Sigmoid colon (tissue), 7 donors: ENCODE results near the gene ITPR1. TPM values are rescaled to one million over a fixed set of nuclear protein-coding genes. Genes with fewer than 3 reads are reported as not detected.

Experiments used
- DNase-seq: peaks from one replicate; pipeline ENCODE4 v3.0.0-alpha.2; 2019
- H3K27ac ChIP-seq, 4 donors: fragments of 200-600 bp; sonication (generic); one replicate each; pipeline ENCODE4 v1.5.1; 2016 to 2019; ENCODE audit warnings: mild to moderate bottlenecking in 1 of 4
- H3K27me3 ChIP-seq, 3 donors: fragments of 200-600 bp; sonication (generic); one replicate each; pipeline ENCODE4 v1.5.1; 2019; ENCODE audit warnings: mild to moderate bottlenecking in 1 of 3
- H3K36me3 ChIP-seq, 4 donors: fragments of 200-600 bp; sonication (generic); one replicate each; pipeline ENCODE4 v1.5.1; 2016 to 2019
- H3K4me1 ChIP-seq, 4 donors: fragments of 200-600 bp; sonication (generic); one replicate each; pipeline ENCODE4 v1.5.1; 2017 to 2019
- H3K4me3 ChIP-seq, 4 donors: fragments of 200-600 bp; sonication (generic); one replicate each; pipeline ENCODE4 v1.5.1; 2017 to 2019; ENCODE audit warnings: mild to moderate bottlenecking in 2 of 4, moderate library complexity in 1 of 4
- H3K9me3 ChIP-seq, 4 donors: fragments of 200-600 bp in 3 of 4; sonication (generic) in 3 of 4; one replicate each; pipeline versions ENCODE4 v1.5.1 to v1.6.1; 2013 to 2019
- EP300 ChIP-seq, 4 donors: sonication (generic); formaldehyde crosslinking; IDR thresholded peaks; one replicate each; pipeline ENCODE4 v1.6.1; 2017; ENCODE audit warnings: antibody characterized with exemption in 4 of 4
- POLR2A ChIP-seq, 2 donors: fragments of 450-650 bp; IDR thresholded peaks; one replicate each; pipeline ENCODE4 v1.6.1; 2016; ENCODE audit warnings: antibody characterized with exemption in 2 of 2, mild to moderate bottlenecking in 2 of 2, moderate library complexity in 2 of 2
- POLR2AphosphoS5 ChIP-seq, 4 donors: sonication (generic); formaldehyde crosslinking; IDR thresholded peaks; one replicate each; pipeline ENCODE4 v1.6.1; 2017; ENCODE audit warnings: antibody characterized with exemption in 4 of 4
- WGBS, 2 donors: extraction: QIAGEN DNeasy Blood & Tissue Kit; methylation state at CpG; one replicate each; pipeline ENCODE4 v1.1.7; 2013; 5-methylcytosine and 5-hydroxymethylcytosine counted together
- intact Hi-C: fragments of 100-400 bp; cut with DNase I; formaldehyde crosslinking; loops from one replicate; pipeline ENCODE4 v1.15.1; 2023
- polyA plus RNA-seq, 3 donors: library from polyadenylated mRNA; stranded (reverse); fragments of 200-250 nt; gene quantifications; one replicate each; pipeline ENCODE4 v1.2.3, GENCODE V29; 2013
- total RNA-seq, 4 donors: library from RNA; depleted of rRNA; stranded (reverse); fragments of >200 nt; gene quantifications; one replicate each; pipeline ENCODE4 v1.1.0, GENCODE V29; 2016
- TF ChIP-seq, protein P1 (sequence below), 4 experiments: fragments of 450-650 bp in 3 of 4; fragments of 200-600 bp in 1 of 4; IDR thresholded peaks; one replicate each; pipeline ENCODE4 v1.5.1; 2016 to 2019; ENCODE audit warnings: antibody characterized with exemption in 4 of 4, mild to moderate bottlenecking in 3 of 4, moderate library complexity in 2 of 4
- donor health status: healthy with polysubstance abuse.
- donor health status: Bipolar disorder and iron deficiency.
- donor health status: healthy.

Gene ITPR1
- total and polyA plus RNA-seq, 7 donors = 1.4 to 206 (median 111) TPM

GRCh38 chr3:4549896-4550295, 56.7 kb downstream of the ITPR1 start:
- 79 to 87% methylated on average over 4 of the region's 4 CpGs for WGBS, 2 donors
- Histone ChIP-seq H3K4me1 (peaks cover 0 to 31% (median 16%) of the 10 kb centered on the region in 4 donors), H3K4me3 (no peak overlapping the region), H3K27ac (peak overlapping the region in 2 of 4 donors; percentile 17 to 25), H3K27me3 (no peaks in the 10 kb centered on the region), H3K9me3 (no peaks in the 10 kb centered on the region), H3K36me3 (no peaks in the 10 kb centered on the region)
- intact Hi-C loops = no loop called here
- TF ChIP-seq, protein P1, sequence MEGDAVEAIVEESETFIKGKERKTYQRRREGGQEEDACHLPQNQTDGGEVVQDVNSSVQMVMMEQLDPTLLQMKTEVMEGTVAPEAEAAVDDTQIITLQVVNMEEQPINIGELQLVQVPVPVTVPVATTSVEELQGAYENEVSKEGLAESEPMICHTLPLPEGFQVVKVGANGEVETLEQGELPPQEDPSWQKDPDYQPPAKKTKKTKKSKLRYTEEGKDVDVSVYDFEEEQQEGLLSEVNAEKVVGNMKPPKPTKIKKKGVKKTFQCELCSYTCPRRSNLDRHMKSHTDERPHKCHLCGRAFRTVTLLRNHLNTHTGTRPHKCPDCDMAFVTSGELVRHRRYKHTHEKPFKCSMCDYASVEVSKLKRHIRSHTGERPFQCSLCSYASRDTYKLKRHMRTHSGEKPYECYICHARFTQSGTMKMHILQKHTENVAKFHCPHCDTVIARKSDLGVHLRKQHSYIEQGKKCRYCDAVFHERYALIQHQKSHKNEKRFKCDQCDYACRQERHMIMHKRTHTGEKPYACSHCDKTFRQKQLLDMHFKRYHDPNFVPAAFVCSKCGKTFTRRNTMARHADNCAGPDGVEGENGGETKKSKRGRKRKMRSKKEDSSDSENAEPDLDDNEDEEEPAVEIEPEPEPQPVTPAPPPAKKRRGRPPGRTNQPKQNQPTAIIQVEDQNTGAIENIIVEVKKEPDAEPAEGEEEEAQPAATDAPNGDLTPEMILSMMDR (IDR thresholded peaks at IDR 0.05) = no peak
- TF ChIP-seq POLR2A (IDR thresholded peaks at IDR 0.05) (no peak), EP300 (IDR thresholded peaks at IDR 0.05) (no peak), POLR2AphosphoS5 (IDR thresholded peaks at IDR 0.05) (no peak)
- DNase-seq = no peak

DNA sequence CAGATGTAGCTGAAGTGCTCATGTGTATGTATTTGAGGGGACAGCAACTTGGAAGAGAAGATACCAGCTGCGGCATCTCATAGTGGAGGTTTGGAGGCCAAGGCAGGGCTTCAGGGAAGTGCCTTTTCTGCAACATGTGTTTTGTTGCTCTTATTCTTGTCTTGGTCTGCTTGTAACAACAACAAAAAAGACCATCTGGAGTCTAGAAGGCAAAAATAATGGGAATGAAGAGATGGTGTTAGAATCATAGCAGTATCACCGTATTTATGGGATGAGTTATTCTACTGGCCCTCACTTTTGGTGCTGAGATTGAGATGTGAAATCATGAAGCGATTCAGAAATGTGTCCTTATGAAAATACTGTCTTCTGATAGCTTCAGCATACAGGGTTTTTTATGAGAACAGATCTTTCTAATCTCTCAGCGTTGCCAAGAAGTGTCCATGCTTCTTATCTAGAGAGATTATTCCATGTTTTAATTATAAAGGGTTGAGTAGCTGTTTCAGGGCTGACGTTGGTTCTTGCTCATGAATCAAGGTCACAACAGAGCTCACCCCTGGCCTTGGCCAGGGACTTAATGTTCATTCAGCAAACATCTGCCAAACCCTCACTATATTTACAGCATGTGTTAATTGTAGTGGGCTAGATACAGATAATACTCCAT, 58.0 kb downstream of the ITPR1 start:
- intact Hi-C loops = no loop called here
- TF ChIP-seq POLR2AphosphoS5 (IDR thresholded peaks at IDR 0.05) = peak in 1 of 4 donors; percentile 22
- no peak for TF ChIP-seq EP300 (IDR thresholded peaks at IDR 0.05)
- H3K9me3 ChIP-seq = no peaks in the 10 kb centered on the region
- WGBS, 2 donors = 74 to 78% methylated on average over 5 of the region's 5 CpGs
- H3K36me3 ChIP-seq = no peaks in the 10 kb centered on the region
- no peaks in the 10 kb centered on the region for H3K27me3 ChIP-seq
- peak overlapping the region; percentile 8 to 49 (median 20) for H3K27ac ChIP-seq
- DNase-seq = peak; percentile 70
- H3K4me1 ChIP-seq = peaks cover 0 to 28% (median 13%) of the 10 kb centered on the region in 4 donors
- no peak overlapping the region for H3K4me3 ChIP-seq

DNA sequence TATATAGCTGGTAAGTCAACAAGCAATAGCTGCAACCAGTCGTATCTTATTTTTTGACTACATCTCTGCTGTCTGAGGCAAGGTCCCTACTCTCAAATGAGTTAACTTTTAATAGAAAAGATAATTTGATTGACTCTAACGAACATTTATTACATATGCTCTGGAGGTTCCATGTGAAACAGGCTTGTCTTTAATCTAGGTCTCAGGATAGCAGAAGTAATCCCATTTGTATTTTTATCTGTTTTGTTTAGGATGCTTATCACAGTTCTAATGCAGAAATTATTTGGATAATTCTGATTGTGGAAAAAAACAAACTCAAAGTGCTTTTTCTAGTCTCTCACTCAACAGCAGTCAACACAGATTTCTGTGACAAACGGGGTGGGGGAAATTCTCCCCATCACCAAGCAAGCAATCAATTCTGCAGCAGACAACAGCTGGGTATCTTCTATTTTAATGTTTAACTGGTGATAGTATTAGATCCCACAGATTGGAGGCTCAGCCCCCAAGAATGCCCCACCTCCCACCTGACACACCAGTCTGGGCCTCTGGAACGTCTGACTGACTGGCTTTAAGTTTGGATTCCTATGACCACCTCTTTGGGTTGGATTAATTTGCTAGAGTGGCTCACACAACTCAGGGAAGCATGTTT, 58.8 kb downstream of the ITPR1 start:
- WGBS, 2 donors = 61 to 76% methylated on average over 4 of the region's 4 CpGs
- TF ChIP-seq POLR2A (IDR thresholded peaks at IDR 0.05) (no peak), EP300 (IDR thresholded peaks at IDR 0.05) (no peak), POLR2AphosphoS5 (IDR thresholded peaks at IDR 0.05) (no peak)
- TF ChIP-seq, protein P1 (IDR thresholded peaks at IDR 0.05) = no peak
- Histone ChIP-seq H3K27me3 (no peaks in the 10 kb centered on the region), H3K36me3 (no peaks in the 10 kb centered on the region), H3K27ac (peak overlapping the region; percentile 11 to 49 (median 22)), H3K4me1 (peaks cover 0 to 20% (median 6%) of the 10 kb centered on the region in 4 donors), H3K4me3 (no peak overlapping the region), H3K9me3 (no peaks in the 10 kb centered on the region)
- DNase-seq = no peak
- intact Hi-C loops = no loop called here

- intact Hi-C loops = no loop called here
- Histone ChIP-seq H3K27ac (peak overlapping the region in 1 of 4 donors; percentile 28), H3K4me1 (peaks cover 0 to 12% (median 2%) of the 10 kb centered on the region in 4 donors)
Measured at GRCh38 chr3:4552811-4553210, 59.7 kb downstream of the ITPR1 start.

GRCh38 chr3:4561661-4562060, 68.5 kb downstream of the ITPR1 start:
- H3K27ac ChIP-seq = no peak overlapping the region
- H3K9me3 ChIP-seq = no peaks in the 10 kb centered on the region
- no peak for DNase-seq
- intact Hi-C loops = no loop called here
- 61 to 72% methylated on average over 2 of the region's 2 CpGs for WGBS, 2 donors
- no peak overlapping the region for H3K4me3 ChIP-seq
- H3K4me1 ChIP-seq = peaks cover 0 to 13% (median 11%) of the 10 kb centered on the region in 4 donors
- H3K27me3 ChIP-seq = no peaks in the 10 kb centered on the region
- TF ChIP-seq, protein P1 (IDR thresholded peaks at IDR 0.05) = no peak
- no peak for TF ChIP-seq EP300 (IDR thresholded peaks at IDR 0.05)
- no peak for TF ChIP-seq POLR2A (IDR thresholded peaks at IDR 0.05)
- TF ChIP-seq POLR2AphosphoS5 (IDR thresholded peaks at IDR 0.05) = no peak
- no peaks in the 10 kb centered on the region for H3K36me3 ChIP-seq

More at GRCh38 chr3:4552811-4553210, 59.7 kb downstream of the ITPR1 start:
- Histone ChIP-seq H3K27me3 (no peaks in the 10 kb centered on the region), H3K4me3 (no peak overlapping the region), H3K9me3 (no peaks in the 10 kb centered on the region), H3K36me3 (no peaks in the 10 kb centered on the region)
- DNase-seq = no peak
- no peak for TF ChIP-seq POLR2AphosphoS5 (IDR thresholded peaks at IDR 0.05)
- no peak for TF ChIP-seq POLR2A (IDR thresholded peaks at IDR 0.05)
- TF ChIP-seq, protein P1 (IDR thresholded peaks at IDR 0.05) = no peak
- TF ChIP-seq EP300 (IDR thresholded peaks at IDR 0.05) = no peak
- WGBS, 2 donors = 75 to 81% methylated on average over 4 of the region's 4 CpGs
